Lower leg skin (tissue), 3 donors: ENCODE results near the gene FOXN4.

Experiments used
- POLR2A ChIP-seq, 2 donors: fragments of 450-650 bp; IDR thresholded peaks; one replicate each; pipeline ENCODE4 v1.6.1; 2016 to 2017; ENCODE audit warnings: antibody characterized with exemption in 2 of 2, mild to moderate bottlenecking in 1 of 2, moderate library complexity in 1 of 2
- TF ChIP-seq, protein P1 (sequence below), 3 donors: fragments of 450-650 bp; IDR thresholded peaks; one replicate each; pipeline ENCODE4 v1.5.1; 2016; ENCODE audit warnings: antibody characterized with exemption in 3 of 3, mild to moderate bottlenecking in 3 of 3, moderate library complexity in 2 of 3

DNA sequence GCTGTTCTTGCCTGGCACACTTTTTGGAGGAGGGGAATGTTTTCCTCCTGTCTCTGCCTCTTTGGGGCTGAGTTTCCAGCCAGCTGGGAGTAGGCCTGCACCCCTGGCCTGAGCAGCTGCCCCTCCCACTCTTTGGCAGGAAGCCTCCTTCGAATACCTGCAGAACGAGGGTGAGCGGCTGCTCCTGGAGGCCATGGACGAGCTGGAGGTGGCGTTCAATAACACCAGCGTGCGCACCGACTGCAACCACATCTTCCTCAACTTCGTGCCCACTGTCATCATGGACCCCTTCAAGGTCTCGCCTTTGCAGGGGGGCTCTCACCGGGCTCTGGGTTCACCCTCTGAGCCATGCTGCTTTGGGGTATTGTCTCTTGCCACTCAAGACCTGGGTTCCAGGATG is 69.4 kb downstream of the FOXN4 start:
- TF ChIP-seq POLR2A (IDR thresholded peaks at IDR 0.05): no peak
- TF ChIP-seq, protein P1, sequence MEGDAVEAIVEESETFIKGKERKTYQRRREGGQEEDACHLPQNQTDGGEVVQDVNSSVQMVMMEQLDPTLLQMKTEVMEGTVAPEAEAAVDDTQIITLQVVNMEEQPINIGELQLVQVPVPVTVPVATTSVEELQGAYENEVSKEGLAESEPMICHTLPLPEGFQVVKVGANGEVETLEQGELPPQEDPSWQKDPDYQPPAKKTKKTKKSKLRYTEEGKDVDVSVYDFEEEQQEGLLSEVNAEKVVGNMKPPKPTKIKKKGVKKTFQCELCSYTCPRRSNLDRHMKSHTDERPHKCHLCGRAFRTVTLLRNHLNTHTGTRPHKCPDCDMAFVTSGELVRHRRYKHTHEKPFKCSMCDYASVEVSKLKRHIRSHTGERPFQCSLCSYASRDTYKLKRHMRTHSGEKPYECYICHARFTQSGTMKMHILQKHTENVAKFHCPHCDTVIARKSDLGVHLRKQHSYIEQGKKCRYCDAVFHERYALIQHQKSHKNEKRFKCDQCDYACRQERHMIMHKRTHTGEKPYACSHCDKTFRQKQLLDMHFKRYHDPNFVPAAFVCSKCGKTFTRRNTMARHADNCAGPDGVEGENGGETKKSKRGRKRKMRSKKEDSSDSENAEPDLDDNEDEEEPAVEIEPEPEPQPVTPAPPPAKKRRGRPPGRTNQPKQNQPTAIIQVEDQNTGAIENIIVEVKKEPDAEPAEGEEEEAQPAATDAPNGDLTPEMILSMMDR (IDR thresholded peaks at IDR 0.05): no peak
